Measurements from ENCODE around the gene PRDM15.
"Not testable (repeated sequence)": the region's sequence is repeated elsewhere in the genome, so short reads cannot be mapped to it uniquely, and the experiment has no call there.

PRDM15 gene

DNA sequence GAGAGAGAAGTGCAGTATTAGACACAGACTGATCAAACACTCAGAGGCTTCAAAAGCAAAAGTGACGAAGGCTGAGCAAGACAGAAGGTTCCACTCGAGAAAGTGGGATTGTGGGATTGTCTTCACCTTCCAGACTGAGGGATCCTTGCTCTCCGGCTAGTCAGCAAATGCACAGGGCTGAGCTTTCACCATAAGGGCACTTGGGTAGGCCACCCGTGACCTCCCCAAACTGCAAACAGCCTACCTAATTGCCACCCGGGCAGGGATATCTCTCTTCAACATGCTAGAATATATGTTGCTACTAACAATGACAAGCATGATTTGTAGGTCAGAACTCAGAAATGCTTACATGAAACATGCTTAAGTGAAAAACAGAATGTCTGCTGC, 77.0 kb downstream of the PRDM15 start:
- peaks cover 4% of the 10 kb centered on the region for H3K9me3 Mint-ChIP-seq
- H3K4me1 Mint-ChIP-seq (ENCODE audit: low read depth), result peaks cover 3% of the 10 kb centered on the region
- no peak overlapping the region for H3K27ac Mint-ChIP-seq
- peaks cover 82% of the 10 kb centered on the region for H3K36me3 Mint-ChIP-seq (ENCODE audit: low read depth)
- no peaks in the 10 kb centered on the region for H3K27me3 Mint-ChIP-seq
- no peak for DNase-seq
- no peak overlapping the region for H3K4me3 Mint-ChIP-seq

GRCh38 chr21:41801321-41802197, 77.6 kb downstream of the PRDM15 start:
- no peak for DNase-seq
- Mint-ChIP-seq H3K4me3 (no peak overlapping the region), H3K4me1 (ENCODE audit: low read depth) (peaks cover 3% of the 10 kb centered on the region), H3K9me3 (no peaks in the 10 kb centered on the region), H3K27me3 (no peaks in the 10 kb centered on the region), H3K27ac (no peak overlapping the region), H3K36me3 (ENCODE audit: low read depth) (peaks cover 80% of the 10 kb centered on the region)

- no peak overlapping the region for H3K4me3 Mint-ChIP-seq
- H3K4me1 Mint-ChIP-seq (ENCODE audit: low read depth), result peaks cover 2% of the 10 kb centered on the region
- peaks cover 79% of the 10 kb centered on the region for H3K36me3 Mint-ChIP-seq (ENCODE audit: low read depth)
- DNase-seq, result no peak
- no peaks in the 10 kb centered on the region for H3K9me3 Mint-ChIP-seq
- no peak overlapping the region for H3K27ac Mint-ChIP-seq
- H3K27me3 Mint-ChIP-seq, result no peaks in the 10 kb centered on the region
These were observed 78.5 kb downstream of the PRDM15 start for GRCh38 chr21:41800425-41801320.

- Mint-ChIP-seq H3K4me1 (ENCODE audit: low read depth) (no peaks in the 10 kb centered on the region), H3K4me3 (no peak overlapping the region), H3K27ac (no peak overlapping the region), H3K9me3 (no peaks in the 10 kb centered on the region), H3K27me3 (no peaks in the 10 kb centered on the region), H3K36me3 (ENCODE audit: low read depth) (peaks cover 71% of the 10 kb centered on the region)
- no peak for DNase-seq
These were observed 79.4 kb downstream of the PRDM15 start for GRCh38 chr21:41799763-41800162.

- no peak overlapping the region for H3K4me3 Mint-ChIP-seq
- no peaks in the 10 kb centered on the region for H3K4me1 Mint-ChIP-seq (ENCODE audit: low read depth)
- H3K36me3 Mint-ChIP-seq (ENCODE audit: low read depth), result peaks cover 58% of the 10 kb centered on the region
- no peak overlapping the region for H3K27ac Mint-ChIP-seq
- H3K9me3 Mint-ChIP-seq, result no peaks in the 10 kb centered on the region
- no peak for DNase-seq
- peaks cover 2% of the 10 kb centered on the region for H3K27me3 Mint-ChIP-seq
These were observed 80.8 kb downstream of the PRDM15 start for GRCh38 chr21:41798326-41798725.

GRCh38 chr21:41796476-41797080, 82.6 kb downstream of the PRDM15 start:
- Mint-ChIP-seq H3K27ac (no peak overlapping the region), H3K27me3 (peaks cover 9% of the 10 kb centered on the region), H3K9me3 (peaks cover 10% of the 10 kb centered on the region), H3K4me1 (ENCODE audit: low read depth) (no peaks in the 10 kb centered on the region), H3K36me3 (ENCODE audit: low read depth) (peaks cover 42% of the 10 kb centered on the region), H3K4me3 (no peak overlapping the region)
- DNase-seq, result no peak

GRCh38 chr21:41795726-41796125, 83.4 kb downstream of the PRDM15 start:
- peaks cover 9% of the 10 kb centered on the region for H3K27me3 Mint-ChIP-seq
- H3K4me1 Mint-ChIP-seq (ENCODE audit: low read depth), result no peaks in the 10 kb centered on the region
- H3K9me3 Mint-ChIP-seq, result peaks cover 12% of the 10 kb centered on the region
- no peak for DNase-seq
- no peak overlapping the region for H3K4me3 Mint-ChIP-seq
- peaks cover 34% of the 10 kb centered on the region for H3K36me3 Mint-ChIP-seq (ENCODE audit: low read depth)
- H3K27ac Mint-ChIP-seq, result no peak overlapping the region

- Mint-ChIP-seq H3K27ac (no peak overlapping the region), H3K4me1 (ENCODE audit: low read depth) (no peaks in the 10 kb centered on the region), H3K4me3 (no peak overlapping the region), H3K27me3 (peaks cover 11% of the 10 kb centered on the region), H3K36me3 (ENCODE audit: low read depth) (peaks cover 22% of the 10 kb centered on the region), H3K9me3 (peaks cover 12% of the 10 kb centered on the region)
- DNase-seq, result no peak
These were observed 84.5 kb downstream of the PRDM15 start for GRCh38 chr21:41794600-41794999.

DNA sequence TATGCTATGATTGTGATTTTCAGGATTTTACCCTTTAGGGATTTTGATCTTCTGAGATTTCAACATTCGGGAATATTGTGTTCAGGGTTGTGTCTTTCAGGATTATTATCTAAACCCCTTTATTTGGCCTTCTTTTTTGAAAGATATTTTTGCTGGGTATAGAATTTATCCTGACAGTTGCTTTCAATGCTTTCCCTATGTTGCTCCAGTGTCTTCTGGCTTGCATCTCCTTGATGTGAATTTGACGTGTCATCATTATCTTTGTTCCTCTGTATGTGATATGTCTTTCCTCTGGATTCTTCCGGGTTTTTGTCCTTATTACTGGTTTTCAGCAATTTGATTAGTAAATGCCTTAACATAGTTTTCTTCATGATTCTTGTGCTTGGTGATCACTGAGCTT, 86.4 kb downstream of the PRDM15 start:
- Mint-ChIP-seq H3K27ac (no peak overlapping the region), H3K36me3 (ENCODE audit: low read depth) (peaks cover 4% of the 10 kb centered on the region), H3K4me3 (no peak overlapping the region), H3K4me1 (ENCODE audit: low read depth) (no peaks in the 10 kb centered on the region), H3K27me3 (peaks cover 23% of the 10 kb centered on the region), H3K9me3 (peaks cover 12% of the 10 kb centered on the region)
- no peak for DNase-seq

GRCh38 chr21:41786509-41786987, 92.6 kb downstream of the PRDM15 start:
- no peak for DNase-seq
- H3K27ac Mint-ChIP-seq, result no peak overlapping the region
- H3K36me3 Mint-ChIP-seq (ENCODE audit: low read depth), result no peaks in the 10 kb centered on the region
- peaks cover 58% of the 10 kb centered on the region for H3K27me3 Mint-ChIP-seq
- H3K4me1 Mint-ChIP-seq (ENCODE audit: low read depth), result peaks cover 8% of the 10 kb centered on the region
- H3K9me3 Mint-ChIP-seq, result peaks cover 2% of the 10 kb centered on the region
- no peak overlapping the region for H3K4me3 Mint-ChIP-seq

- not testable (repeated sequence) for DNase-seq, H3K4me3 Mint-ChIP-seq
These were observed 93.9 kb downstream of the PRDM15 start for GRCh38 chr21:41785262-41785661.

GRCh38 chr21:41784456-41785102, 94.6 kb downstream of the PRDM15 start:
- Mint-ChIP-seq H3K4me3 (no peak overlapping the region), H3K27me3 (peaks cover 70% of the 10 kb centered on the region), H3K27ac (no peak overlapping the region), H3K36me3 (ENCODE audit: low read depth) (no peaks in the 10 kb centered on the region), H3K9me3 (no peaks in the 10 kb centered on the region), H3K4me1 (ENCODE audit: low read depth) (peaks cover 9% of the 10 kb centered on the region)
- DNase-seq, result no peak

More at GRCh38 chr21:41785262-41785661, 93.9 kb downstream of the PRDM15 start:
- H3K27me3 Mint-ChIP-seq, result peaks cover 68% of the 10 kb centered on the region
- H3K4me1 Mint-ChIP-seq (ENCODE audit: low read depth); H3K27ac Mint-ChIP-seq; H3K9me3 Mint-ChIP-seq; H3K36me3 Mint-ChIP-seq (ENCODE audit: low read depth): not testable (repeated sequence)

DNA sequence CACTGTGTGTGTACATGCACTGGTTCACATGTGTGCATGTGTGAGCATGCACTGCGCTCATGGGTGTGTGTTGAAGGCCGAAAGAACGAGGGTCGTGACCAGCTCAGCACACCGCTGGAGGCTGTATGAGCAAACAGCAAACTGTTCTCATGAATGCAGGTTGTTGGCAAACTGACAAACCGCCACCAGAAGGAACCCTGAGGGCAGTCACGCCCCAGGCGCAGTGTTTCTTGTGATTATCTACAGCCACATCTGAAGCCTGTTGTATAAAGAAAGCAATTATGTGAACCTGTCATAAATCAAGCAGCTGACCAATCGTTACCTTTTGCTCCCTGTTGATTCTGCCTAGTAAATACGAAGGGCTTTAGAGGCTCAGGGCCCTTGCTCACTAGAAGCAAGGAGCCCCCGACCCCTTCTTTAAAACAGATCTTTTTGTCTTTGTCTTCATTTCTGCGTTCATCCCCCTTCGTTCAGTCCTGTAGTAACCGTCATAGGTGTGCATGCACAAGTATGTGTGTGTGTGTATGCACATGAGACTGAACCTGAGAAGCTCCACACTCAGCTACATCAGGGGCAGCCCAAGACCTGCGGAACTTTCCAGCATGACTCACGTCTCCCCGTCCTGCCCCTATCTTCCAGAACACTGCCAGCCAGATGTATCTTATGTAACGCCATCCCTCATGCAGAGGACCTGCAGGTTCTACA, 95.5 kb downstream of the PRDM15 start:
- Mint-ChIP-seq H3K9me3 (no peaks in the 10 kb centered on the region), H3K4me1 (ENCODE audit: low read depth) (peaks cover 13% of the 10 kb centered on the region), H3K27ac (no peak overlapping the region), H3K27me3 (peaks cover 71% of the 10 kb centered on the region), H3K36me3 (ENCODE audit: low read depth) (no peaks in the 10 kb centered on the region), H3K4me3 (no peak overlapping the region)
- DNase-seq, result no peak

- Mint-ChIP-seq H3K4me3 (no peak overlapping the region), H3K27me3 (peaks cover 76% of the 10 kb centered on the region), H3K4me1 (ENCODE audit: low read depth) (peaks cover 15% of the 10 kb centered on the region), H3K9me3 (no peaks in the 10 kb centered on the region), H3K36me3 (ENCODE audit: low read depth) (no peaks in the 10 kb centered on the region), H3K27ac (no peak overlapping the region)
- DNase-seq, result no peak
These were observed 98.1 kb downstream of the PRDM15 start for GRCh38 chr21:41781050-41781410.
